NT2/D1 (cell line): ENCODE measurements around the gene NRXN3.

Experiments
- YY1 ChIP-seq: IDR thresholded peaks from 2 replicates; pipeline ENCODE4 v1.6.1; 2011; ENCODE audit not compliant: insufficient read length, insufficient read depth
- ZNF274 ChIP-seq: IDR thresholded peaks from 2 replicates; pipeline ENCODE4 v1.6.1; 2011; ENCODE audit warnings: mild to moderate bottlenecking, low read depth, low read length

DNA sequence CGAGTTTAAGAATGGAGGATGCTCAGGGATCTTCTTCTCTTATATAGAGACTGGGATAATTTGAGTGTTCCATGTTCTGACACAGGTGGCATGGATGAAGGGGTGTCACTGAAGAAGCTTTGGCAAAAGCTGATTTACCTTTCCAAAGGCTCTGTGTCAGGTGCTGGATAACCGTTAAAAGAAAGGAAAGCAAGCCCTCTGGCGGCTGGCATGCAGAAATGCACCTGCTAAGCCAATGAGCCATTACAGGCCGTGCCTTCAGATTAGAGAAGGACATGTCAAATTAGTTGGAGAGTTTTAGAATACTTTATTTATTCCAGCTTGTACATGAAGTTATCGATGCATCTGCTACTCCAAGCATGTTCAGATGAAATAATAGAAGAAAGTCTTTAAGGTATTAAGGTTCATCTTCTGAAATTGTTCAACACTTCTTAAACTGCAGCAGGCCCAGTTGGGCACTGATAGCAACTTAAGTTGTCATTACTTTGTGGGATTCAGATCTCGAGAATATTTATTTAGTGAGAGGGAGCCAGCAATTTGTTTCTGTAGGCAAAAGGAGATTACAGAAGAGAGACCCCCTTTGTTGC lies 678.2 kb downstream of the NRXN3 start:
- TF ChIP-seq YY1 = no peak
- TF ChIP-seq ZNF274 = no peak
